Amniotic stem cell (primary cell): ENCODE measurements around the gene NLRP3.
"Not testable (repeated sequence)": the region's sequence is repeated elsewhere in the genome, so short reads cannot be mapped to it uniquely, and the experiment has no call there.

Experiments
- DNase-seq: peaks from one replicate; lab custom pipeline; 2025; lab: John Stamatoyannopoulos, UW

Gene NLRP3

GRCh38 chr1:247469141-247469535, 53.2 kb downstream of the NLRP3 start:
- no peak for DNase-seq

DNA sequence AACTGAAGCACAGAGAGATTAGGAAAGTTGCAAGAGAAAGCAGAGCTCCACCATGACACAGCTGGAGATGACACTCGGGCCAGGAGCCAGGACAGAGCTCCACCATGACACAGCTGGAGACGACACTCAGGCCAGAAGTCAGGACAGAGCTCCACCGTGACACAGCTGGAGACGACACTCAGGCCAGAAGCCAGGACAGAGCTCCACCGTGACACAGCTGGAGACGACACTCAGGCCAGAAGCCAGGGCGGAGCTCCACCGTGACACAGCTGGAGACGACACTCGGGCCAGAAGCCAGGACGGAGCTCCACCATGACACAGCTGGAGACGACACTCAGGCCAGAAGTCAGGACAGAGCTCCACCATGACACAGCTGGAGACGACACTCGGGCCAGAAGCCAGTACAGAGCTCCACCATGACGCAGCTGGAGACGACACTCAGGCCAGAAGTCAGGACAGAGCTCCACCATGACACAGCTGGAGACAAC, 55.0 kb downstream of the NLRP3 start:
- DNase-seq, result not testable (repeated sequence)

- no peak for DNase-seq
Observed at GRCh38 chr1:247471445-247472016, 55.6 kb downstream of the NLRP3 start.

- DNase-seq, result no peak
Observed at GRCh38 chr1:247472035-247472434, 56.1 kb downstream of the NLRP3 start.

- DNase-seq, result no peak
Observed at GRCh38 chr1:247474367-247474766, 58.4 kb downstream of the NLRP3 start.

DNA sequence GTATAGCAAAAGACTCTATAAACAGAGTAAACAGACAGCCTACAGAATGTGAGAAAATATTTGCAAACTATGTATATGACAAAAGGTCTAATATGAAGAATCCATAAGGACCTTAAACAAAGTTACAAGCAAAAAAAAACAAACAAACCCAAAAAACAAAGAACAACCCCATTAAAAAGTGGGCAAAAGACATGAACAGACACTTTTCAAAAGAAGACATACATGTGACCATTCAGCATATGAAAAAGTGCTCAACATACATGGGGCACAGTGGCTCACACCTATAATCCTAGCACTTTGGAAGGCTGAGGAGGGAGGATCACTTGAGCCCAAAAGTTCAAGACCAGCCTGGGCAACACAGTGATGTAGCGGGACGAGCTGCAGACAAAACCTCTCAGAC, 59.8 kb downstream of the NLRP3 start:
- no peak for DNase-seq

GRCh38 chr1:247476328-247477058, 60.5 kb downstream of the NLRP3 start:
- not testable (repeated sequence) for DNase-seq

- DNase-seq, result no peak
Observed at GRCh38 chr1:247482747-247483146, 66.8 kb downstream of the NLRP3 start.

GRCh38 chr1:247487057-247487456, 71.1 kb downstream of the NLRP3 start:
- DNase-seq, result no peak

DNA sequence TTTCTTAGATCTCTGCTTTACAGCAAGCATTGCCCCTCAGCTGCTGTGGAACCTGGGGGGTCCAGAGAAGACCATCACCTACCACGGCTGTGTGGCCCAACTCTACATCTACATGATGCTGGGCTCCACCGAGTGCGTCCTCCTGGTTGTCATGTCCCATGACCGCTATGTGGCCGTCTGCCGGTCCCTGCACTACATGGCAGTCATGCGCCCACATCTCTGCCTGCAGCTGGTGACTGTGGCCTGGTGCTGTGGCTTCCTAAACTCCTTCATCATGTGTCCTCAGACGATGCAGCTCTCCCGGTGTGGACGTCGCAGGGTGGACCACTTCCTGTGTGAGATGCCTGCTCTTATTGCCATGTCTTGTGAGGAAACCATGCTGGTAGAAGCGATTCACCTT, 75.4 kb downstream of the NLRP3 start:
- DNase-seq, result no peak

DNA sequence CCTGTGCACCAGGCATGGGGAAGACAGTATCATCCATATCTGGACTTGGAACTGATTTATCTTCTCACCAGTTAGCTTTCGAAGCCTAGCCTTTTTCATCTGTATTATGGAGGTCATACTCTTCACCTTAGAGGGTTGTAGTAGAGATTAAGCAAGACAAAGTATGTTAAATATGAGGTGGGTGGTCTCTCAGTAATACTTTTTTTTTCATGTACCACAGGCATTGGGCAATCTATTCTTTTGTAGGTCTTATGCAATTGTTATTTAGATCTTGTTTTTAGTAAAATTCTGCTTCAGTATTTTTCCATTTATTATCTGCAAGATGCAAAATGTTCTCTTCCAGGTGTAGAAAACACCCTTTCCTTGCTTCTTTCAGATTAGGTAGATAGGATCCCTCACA, 77.1 kb downstream of the NLRP3 start:
- no peak for DNase-seq

- no peak for DNase-seq
Observed at GRCh38 chr1:247494767-247495166, 78.8 kb downstream of the NLRP3 start.

DNA sequence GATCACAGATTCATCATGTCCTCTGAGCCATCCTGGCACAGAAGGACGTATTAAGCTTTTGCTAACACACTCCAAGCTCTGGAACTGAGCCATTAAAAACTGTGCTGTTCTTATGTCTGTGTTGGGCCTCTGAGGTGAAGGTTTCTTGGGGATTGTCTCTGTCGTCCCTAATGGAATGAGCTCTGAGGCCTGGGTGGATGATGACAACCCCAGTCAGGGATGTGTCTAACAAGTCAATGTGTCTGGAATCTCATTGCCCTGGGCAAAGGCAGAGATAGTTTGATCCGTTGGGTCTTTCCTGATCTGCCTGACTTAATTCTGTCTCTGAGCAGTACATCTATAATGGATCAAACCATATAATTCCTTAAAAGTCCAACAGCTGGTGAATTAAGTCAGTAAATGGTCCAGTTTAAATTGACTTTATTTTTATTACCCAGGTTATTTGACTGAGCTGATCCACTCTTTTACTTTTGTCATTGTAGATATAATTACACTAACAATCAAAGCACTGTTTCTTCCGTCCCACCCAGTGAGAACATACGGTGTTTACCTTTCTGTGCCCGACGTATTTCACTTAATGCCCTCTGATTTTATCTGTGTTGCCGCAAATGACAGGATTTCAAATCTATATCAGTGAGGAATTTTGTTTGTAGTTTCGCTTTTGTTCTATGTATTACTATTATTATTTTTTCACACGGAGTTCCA, 80.8 kb downstream of the NLRP3 start:
- no peak for DNase-seq
